Mesendoderm (in vitro differentiated cells): Measurements from ENCODE around the gene MSMP.

Source experiments
- DNase-seq: peaks from one replicate; pipeline ENCODE4 v3.0.0; 2013
- H2AK5ac ChIP-seq: 2 replicates; pipeline ENCODE4 v1.6.1; 2013; ENCODE audit warnings: low read length, inconsistent platforms
- H2BK120ac ChIP-seq: 2 replicates; pipeline ENCODE4 v1.6.1; 2013; ENCODE audit warnings: low read depth, mild to moderate bottlenecking, low read length, moderate library complexity, mixed read lengths
- H2BK15ac ChIP-seq: replicated peaks from 2 replicates; pipeline ENCODE4 v1.6.1; 2013; ENCODE audit warnings: low read depth, mild to moderate bottlenecking, moderate library complexity
- H2BK5ac ChIP-seq: 2 replicates; pipeline ENCODE4 v1.6.1; 2013; ENCODE audit warnings: low read length, inconsistent platforms
- H3K18ac ChIP-seq: 2 replicates; pipeline ENCODE4 v1.6.1; 2013; ENCODE audit warnings: mild to moderate bottlenecking, low read length, mixed read lengths
- H3K23ac ChIP-seq: one replicate; pipeline ENCODE4 v1.6.1; 2013; ENCODE audit warnings: low read length
- H3K27ac ChIP-seq: 2 replicates; pipeline ENCODE4 v1.5.1; 2013; ENCODE audit warnings: low read depth, mild to moderate bottlenecking, inconsistent platforms, low read length, moderate library complexity
- H3K27me3 ChIP-seq: 2 replicates; pipeline ENCODE4 v1.6.1; 2013; ENCODE audit warnings: low read length, control low read depth, mild to moderate bottlenecking, inconsistent platforms; ENCODE audit not compliant: insufficient read depth, poor library complexity
- H3K36me3 ChIP-seq: 2 replicates; pipeline ENCODE4 v1.6.1; 2013; ENCODE audit warnings: low read length, inconsistent platforms; ENCODE audit not compliant: control insufficient read depth, insufficient read depth
- H3K4ac ChIP-seq: one replicate; pipeline ENCODE4 v1.6.1; 2013; ENCODE audit warnings: low read depth, mild to moderate bottlenecking, low read length, moderate library complexity
- H3K4me1 ChIP-seq: 2 replicates; pipeline ENCODE4 v1.6.1; 2013; ENCODE audit warnings: low read depth, low read length, inconsistent platforms; ENCODE audit not compliant: control insufficient read depth
- H3K4me2 ChIP-seq: 2 replicates; pipeline ENCODE4 v1.6.1; 2013; ENCODE audit warnings: low read length
- H3K4me3 ChIP-seq: 2 replicates; pipeline ENCODE4 v1.5.1; 2013; ENCODE audit warnings: mild to moderate bottlenecking, low read length
- H3K56ac ChIP-seq: one replicate; pipeline ENCODE4 v1.6.1; 2013; ENCODE audit warnings: low read length
- H3K79me1 ChIP-seq: 2 replicates; pipeline ENCODE4 v1.6.1; 2013; ENCODE audit warnings: low read length, inconsistent platforms
- H3K79me2 ChIP-seq: 2 replicates; pipeline ENCODE4 v1.6.1; 2013; ENCODE audit warnings: mild to moderate bottlenecking, low read length; ENCODE audit not compliant: control insufficient read depth, insufficient read depth
- H3K9ac ChIP-seq: 2 replicates; pipeline ENCODE4 v1.6.1; 2013; ENCODE audit warnings: low read length, inconsistent platforms
- H4K5ac ChIP-seq: one replicate; pipeline ENCODE4 v1.6.1; 2013; ENCODE audit warnings: low read length
- H4K8ac ChIP-seq: one replicate; pipeline ENCODE4 v1.6.1; 2013; ENCODE audit warnings: low read depth, mild to moderate bottlenecking, control low read depth, low read length, moderate library complexity
- WGBS: extraction: QIAGEN DNeasy Blood & Tissue Kit; methylation state at CpG from one replicate; pipeline ENCODE4 v1.1.7; 2013; ENCODE audit warnings: low lambda C conversion rate, missing lambda C conversion rate; ENCODE audit not compliant: insufficient coverage; ENCODE audit errors: extremely low coverage; 5-methylcytosine and 5-hydroxymethylcytosine counted together

Gene MSMP

DNA sequence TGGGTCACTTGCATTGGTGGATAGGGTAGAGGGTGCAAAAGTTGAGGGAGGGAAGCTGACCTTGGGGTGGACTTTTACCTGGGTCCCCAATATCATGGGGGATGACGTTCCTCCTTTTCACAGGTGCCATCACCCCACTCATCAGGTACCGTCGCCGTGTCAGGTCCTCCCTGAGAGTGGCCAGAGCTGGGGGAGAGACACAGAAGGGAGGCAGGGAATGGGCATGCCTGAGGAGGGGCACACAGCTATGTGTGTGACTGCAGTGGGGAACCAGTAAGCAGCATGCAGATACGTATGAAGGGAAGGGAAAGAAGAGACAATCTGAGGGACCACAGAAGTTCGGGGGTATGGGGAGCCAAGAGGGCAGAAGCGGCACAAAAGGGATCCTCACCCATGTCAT lies 15.2 kb downstream of the MSMP start:
- Histone ChIP-seq H3K18ac (no peak overlapping the region), H3K4me1 (no peaks in the 10 kb centered on the region), H3K36me3 (peaks cover 31% of the 10 kb centered on the region), H3K23ac (no peak overlapping the region), H3K79me1 (peaks cover 2% of the 10 kb centered on the region), H3K27ac (no peak overlapping the region), H2AK5ac (no peak overlapping the region), H2BK5ac (no peak overlapping the region), H2BK15ac (no peak overlapping the region), H3K56ac (no peak overlapping the region), H3K79me2 (no peaks in the 10 kb centered on the region), H4K5ac (no peak overlapping the region), H4K8ac (no peak overlapping the region), H3K27me3 (no peaks in the 10 kb centered on the region), H3K4me3 (no peak overlapping the region), H3K4ac (no peak overlapping the region), H2BK120ac (no peak overlapping the region), H3K4me2 (no peak overlapping the region), H3K9ac (no peak overlapping the region)
- no CpG with 5 or more reads among the region's 7 CpGs for WGBS
- no peak for DNase-seq

DNA sequence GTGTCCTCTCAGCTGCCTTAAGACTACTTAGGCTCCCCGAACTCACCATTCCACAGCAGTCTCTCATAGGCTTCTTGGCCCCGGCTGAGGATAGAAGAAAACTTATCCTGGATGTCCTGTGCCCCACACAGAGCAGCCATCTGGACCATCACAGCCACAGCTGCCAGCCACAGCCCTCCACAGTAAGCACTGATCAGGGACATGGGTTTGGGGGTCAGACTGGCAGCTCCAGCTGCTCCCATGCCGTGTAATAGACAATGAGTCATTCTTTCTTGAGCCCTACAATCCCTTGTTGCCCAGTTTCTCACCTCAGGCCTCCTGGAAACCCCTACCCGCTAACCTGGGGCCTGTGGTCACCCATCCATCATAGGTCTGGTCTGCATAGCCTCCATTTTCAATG lies 15.9 kb downstream of the MSMP start:
- no peak overlapping the region for H2BK120ac ChIP-seq
- H3K23ac ChIP-seq: no peak overlapping the region
- no peak overlapping the region for H2AK5ac ChIP-seq
- H3K36me3 ChIP-seq: peaks cover 28% of the 10 kb centered on the region
- no peak overlapping the region for H2BK15ac ChIP-seq
- H3K4me3 ChIP-seq: no peak overlapping the region
- no peak overlapping the region for H2BK5ac ChIP-seq
- peaks cover 1% of the 10 kb centered on the region for H3K79me1 ChIP-seq
- H3K4ac ChIP-seq: no peak overlapping the region
- no peak for DNase-seq
- no peak overlapping the region for H3K4me2 ChIP-seq
- H4K8ac ChIP-seq: no peak overlapping the region
- no peak overlapping the region for H3K27ac ChIP-seq
- WGBS: no CpG with 5 or more reads among the region's 4 CpGs
- H3K56ac ChIP-seq: no peak overlapping the region
- no peaks in the 10 kb centered on the region for H3K27me3 ChIP-seq
- no peaks in the 10 kb centered on the region for H3K79me2 ChIP-seq
- H3K18ac ChIP-seq: no peak overlapping the region
- no peak overlapping the region for H4K5ac ChIP-seq
- H3K9ac ChIP-seq: no peak overlapping the region
- H3K4me1 ChIP-seq: peaks cover 2% of the 10 kb centered on the region

DNA sequence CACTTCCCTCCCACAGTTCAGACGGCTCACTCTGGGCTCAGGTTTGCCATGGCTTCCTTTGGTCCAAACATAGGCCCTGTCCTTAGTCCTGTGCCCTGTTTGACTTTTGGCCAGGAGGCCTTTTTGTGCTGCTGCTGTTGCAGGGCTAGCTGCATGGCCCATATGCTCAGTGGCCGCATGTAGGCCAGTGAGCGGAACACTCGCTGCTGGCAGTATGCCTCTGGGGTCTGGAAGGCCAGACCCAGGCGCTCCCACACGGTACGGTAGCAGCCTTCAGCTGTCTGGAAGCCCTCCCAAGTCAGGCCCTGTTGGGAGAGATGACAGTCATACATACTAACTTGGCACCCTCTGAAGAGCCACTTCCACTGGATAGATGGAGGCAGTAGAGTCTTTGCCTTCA lies 16.9 kb downstream of the MSMP start:
- Histone ChIP-seq H3K9ac (no peak overlapping the region), H3K4me1 (peaks cover 2% of the 10 kb centered on the region), H3K36me3 (peaks cover 26% of the 10 kb centered on the region), H3K4me3 (no peak overlapping the region), H4K8ac (no peak overlapping the region), H2AK5ac (no peak overlapping the region), H3K18ac (no peak overlapping the region), H4K5ac (no peak overlapping the region), H2BK120ac (no peak overlapping the region), H3K27me3 (no peaks in the 10 kb centered on the region), H3K27ac (no peak overlapping the region), H3K4me2 (no peak overlapping the region), H3K56ac (no peak overlapping the region), H2BK5ac (no peak overlapping the region), H3K4ac (no peak overlapping the region), H2BK15ac (no peak overlapping the region), H3K79me1 (peaks cover 3% of the 10 kb centered on the region), H3K79me2 (no peaks in the 10 kb centered on the region), H3K23ac (no peak overlapping the region)
- no CpG with 5 or more reads among the region's 7 CpGs for WGBS
- DNase-seq: no peak

DNA sequence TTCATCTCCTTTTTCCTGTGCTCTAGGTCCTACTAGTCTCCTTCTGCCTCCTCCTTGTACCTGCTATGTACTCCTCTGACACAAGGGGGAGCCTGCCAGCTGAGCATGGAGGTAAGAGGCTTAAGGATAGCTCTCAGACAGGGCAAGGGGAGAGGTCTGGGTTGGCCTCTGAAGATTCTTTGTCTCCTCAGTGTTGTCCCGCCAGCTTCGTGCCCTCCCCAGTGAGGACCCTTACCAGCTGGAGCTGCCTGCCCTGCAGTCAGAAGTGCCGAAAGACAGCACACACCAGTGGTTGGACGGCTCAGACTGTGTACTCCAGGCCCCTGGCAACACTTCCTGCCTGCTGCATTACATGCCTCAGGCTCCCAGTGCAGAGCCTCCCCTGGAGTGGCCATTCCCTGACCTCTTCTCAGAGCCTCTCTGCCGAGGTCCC lies 17.9 kb downstream of the MSMP start:
- H2BK15ac ChIP-seq: no peak overlapping the region
- H3K18ac ChIP-seq: no peak overlapping the region
- H3K56ac ChIP-seq: no peak overlapping the region
- H2BK120ac ChIP-seq: no peak overlapping the region
- no peak overlapping the region for H3K23ac ChIP-seq
- no peaks in the 10 kb centered on the region for H3K27me3 ChIP-seq
- no peak overlapping the region for H3K4me2 ChIP-seq
- no peak overlapping the region for H4K8ac ChIP-seq
- H3K4ac ChIP-seq: no peak overlapping the region
- WGBS: no CpG with 5 or more reads among the region's 5 CpGs
- H2BK5ac ChIP-seq: peak overlapping the region; percentile 17
- peak; percentile 94 for DNase-seq
- no peak overlapping the region for H3K27ac ChIP-seq
- no peak overlapping the region for H3K4me3 ChIP-seq
- H3K9ac ChIP-seq: peak overlapping the region; percentile 19
- H2AK5ac ChIP-seq: no peak overlapping the region
- no peak overlapping the region for H4K5ac ChIP-seq
- peaks cover 5% of the 10 kb centered on the region for H3K79me2 ChIP-seq
- peaks cover 3% of the 10 kb centered on the region for H3K4me1 ChIP-seq
- peaks cover 5% of the 10 kb centered on the region for H3K79me1 ChIP-seq
- H3K36me3 ChIP-seq: peaks cover 20% of the 10 kb centered on the region

DNA sequence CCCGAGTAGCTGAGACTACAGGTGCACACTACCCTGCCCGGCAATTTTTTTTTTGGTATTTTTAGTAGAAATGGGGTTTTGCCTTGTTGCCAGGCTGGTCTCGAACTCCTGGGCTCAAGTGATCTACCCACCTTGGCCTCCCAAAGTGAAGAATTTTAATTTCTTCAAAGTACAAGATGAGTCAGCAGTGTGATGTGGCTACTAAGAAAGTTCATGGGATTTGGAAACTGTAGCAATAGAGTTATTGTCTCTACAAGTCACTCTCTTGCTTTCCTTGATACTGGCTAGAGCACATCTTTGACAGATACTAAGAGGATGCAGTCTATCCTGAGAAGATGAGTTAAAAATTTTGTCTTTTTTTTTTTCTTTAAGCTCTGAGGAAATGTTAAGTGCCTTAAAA lies 20.0 kb downstream of the MSMP start:
- Histone ChIP-seq H2BK5ac (no peak overlapping the region), H3K4me3 (no peak overlapping the region), H3K79me1 (peaks cover 21% of the 10 kb centered on the region), H3K27ac (no peak overlapping the region), H3K4me1 (peaks cover 20% of the 10 kb centered on the region), H3K9ac (no peak overlapping the region), H3K4ac (no peak overlapping the region), H3K56ac (no peak overlapping the region), H3K4me2 (no peak overlapping the region), H4K8ac (no peak overlapping the region), H3K79me2 (peaks cover 25% of the 10 kb centered on the region), H2BK15ac (no peak overlapping the region), H3K27me3 (no peaks in the 10 kb centered on the region), H3K23ac (no peak overlapping the region), H4K5ac (no peak overlapping the region), H3K18ac (no peak overlapping the region), H3K36me3 (peaks cover 16% of the 10 kb centered on the region), H2AK5ac (no peak overlapping the region), H2BK120ac (no peak overlapping the region)
- no CpG with 5 or more reads among the region's 3 CpGs for WGBS
- no peak for DNase-seq

DNA sequence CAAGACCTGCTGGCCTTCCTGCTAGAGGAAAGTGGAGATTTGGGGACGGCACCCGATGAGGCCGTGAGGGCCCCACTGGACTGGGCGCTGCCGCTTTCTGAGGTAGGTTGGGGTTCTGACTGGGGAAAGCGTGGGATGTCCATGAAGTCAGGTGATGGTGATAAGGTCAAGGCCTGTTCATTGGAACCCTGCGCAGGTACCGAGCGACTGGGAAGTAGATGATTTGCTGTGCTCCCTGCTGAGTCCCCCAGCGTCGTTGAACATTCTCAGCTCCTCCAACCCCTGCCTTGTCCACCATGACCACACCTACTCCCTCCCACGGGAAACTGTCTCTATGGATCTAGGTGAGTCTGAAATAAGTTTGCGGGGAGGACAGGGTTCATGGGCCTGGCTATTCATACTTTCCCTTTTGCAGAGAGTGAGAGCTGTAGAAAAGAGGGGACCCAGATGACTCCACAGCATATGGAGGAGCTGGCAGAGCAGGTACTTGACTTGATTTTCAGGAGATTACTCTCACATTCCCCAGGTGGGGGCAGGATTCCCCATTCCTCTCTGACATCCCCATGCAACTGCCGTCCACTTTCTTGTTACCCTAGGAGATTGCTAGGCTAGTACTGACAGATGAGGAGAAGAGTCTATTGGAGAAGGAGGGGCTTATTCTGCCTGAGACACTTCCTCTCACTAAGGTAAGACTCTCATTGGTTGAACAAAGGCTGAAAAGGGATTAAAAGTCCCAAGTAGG lies 21.1 kb downstream of the MSMP start:
- Histone ChIP-seq H3K23ac (no peak overlapping the region), H3K4me1 (peaks cover 25% of the 10 kb centered on the region), H3K4me2 (peak overlapping the region; percentile 95), H3K4ac (no peak overlapping the region), H3K4me3 (peak overlapping the region; percentile 82), H2AK5ac (no peak overlapping the region), H3K9ac (peak overlapping the region; percentile 86), H2BK120ac (no peak overlapping the region), H3K27me3 (no peaks in the 10 kb centered on the region), H4K8ac (no peak overlapping the region), H3K79me2 (peaks cover 28% of the 10 kb centered on the region), H3K79me1 (peaks cover 24% of the 10 kb centered on the region), H2BK5ac (no peak overlapping the region), H3K36me3 (peaks cover 10% of the 10 kb centered on the region), H2BK15ac (no peak overlapping the region), H3K27ac (peak overlapping the region; percentile 90), H4K5ac (no peak overlapping the region), H3K18ac (peak overlapping the region; percentile 52), H3K56ac (peak overlapping the region; percentile 92)
- WGBS: no CpG with 5 or more reads among the region's 14 CpGs
- DNase-seq: peak; percentile 96
